Neuron (in vitro differentiated cells): Measurements from ENCODE around the gene BAMBI.

Experiments
- H2AFZ ChIP-seq: one replicate; pipeline ENCODE4 v1.6.1; 2013; ENCODE audit warnings: low read depth, mild to moderate bottlenecking, inconsistent platforms, low read length, moderate library complexity
- H3K27me3 ChIP-seq: one replicate; pipeline ENCODE4 v1.6.1; 2013; ENCODE audit warnings: low read length; ENCODE audit not compliant: insufficient read depth
- H3K36me3 ChIP-seq: one replicate; pipeline ENCODE4 v1.6.1; 2013; ENCODE audit warnings: low read length; ENCODE audit not compliant: insufficient read depth
- H3K4me1 ChIP-seq: one replicate; pipeline ENCODE4 v1.6.1; 2013; ENCODE audit warnings: low read length; ENCODE audit not compliant: insufficient read depth
- H3K4me3 ChIP-seq: 2 replicates; pipeline ENCODE4 v1.5.1; 2013; ENCODE audit warnings: mild to moderate bottlenecking, low read length, moderate library complexity
- H3K9me3 ChIP-seq: one replicate; pipeline ENCODE4 v1.6.1; 2013; ENCODE audit warnings: low read length

BAMBI gene

DNA sequence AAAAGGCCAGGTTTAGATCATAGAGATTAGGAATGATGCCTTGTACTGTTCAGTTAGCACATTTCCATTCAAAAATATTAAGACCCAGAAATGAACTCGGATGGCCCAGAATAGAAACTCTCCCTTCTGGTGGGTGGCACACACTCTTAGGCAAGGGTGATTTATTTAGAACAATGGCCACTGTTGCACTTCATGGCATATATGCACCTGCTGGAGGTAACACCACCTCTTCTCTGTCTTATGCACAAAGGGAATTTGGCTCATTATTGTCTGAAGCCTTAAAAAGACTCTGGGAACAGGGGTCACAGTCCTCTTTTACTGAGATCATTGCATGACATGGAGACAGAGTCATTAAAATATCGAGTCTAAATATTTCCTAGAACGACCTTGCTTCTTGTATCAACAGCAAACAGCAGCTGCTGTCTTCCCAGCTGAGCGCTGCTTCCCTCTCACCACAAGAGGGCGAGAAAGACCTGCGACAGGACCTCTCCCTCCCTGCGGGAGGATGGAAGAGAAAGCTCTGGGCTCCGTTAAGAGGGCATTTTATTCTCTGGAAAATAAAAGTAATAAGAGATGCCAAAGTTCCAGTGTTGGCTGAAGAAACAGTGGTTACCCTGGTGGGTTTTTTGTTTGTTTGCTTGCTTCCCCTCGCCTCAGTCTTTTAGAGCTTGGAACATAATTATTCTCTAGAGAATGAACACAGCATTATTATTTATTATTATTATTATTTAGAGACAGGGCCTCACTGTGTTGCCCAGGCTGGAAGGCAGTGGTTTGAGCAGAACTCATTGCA, 13.5 kb upstream of the BAMBI start:
- Histone ChIP-seq H3K36me3 (no peaks in the 10 kb centered on the region), H3K4me1 (peaks cover 7% of the 10 kb centered on the region), H3K4me3 (no peak overlapping the region), H3K9me3 (no peaks in the 10 kb centered on the region), H2AFZ (no peak overlapping the region), H3K27me3 (peaks cover 30% of the 10 kb centered on the region)

DNA sequence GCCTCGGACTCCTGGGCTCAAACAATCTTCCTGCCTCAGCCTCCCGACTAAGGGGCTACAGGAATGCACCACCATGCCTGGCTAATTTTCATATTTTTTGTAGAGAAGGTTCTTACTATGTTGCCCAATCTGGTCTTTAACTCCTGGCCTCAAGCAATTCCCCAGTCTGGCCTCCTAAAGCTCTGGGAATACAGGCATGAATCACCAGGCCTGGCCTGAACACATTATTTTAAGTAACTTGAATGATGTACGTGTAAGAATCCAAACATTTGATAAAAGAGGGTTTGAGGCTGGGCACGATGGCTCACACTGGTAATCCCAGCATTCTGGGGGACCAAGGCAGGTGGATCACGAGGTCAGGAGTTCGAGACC, 13.0 kb upstream of the BAMBI start:
- H3K27me3 ChIP-seq = peaks cover 36% of the 10 kb centered on the region
- peaks cover 12% of the 10 kb centered on the region for H3K4me1 ChIP-seq
- no peaks in the 10 kb centered on the region for H3K36me3 ChIP-seq
- no peaks in the 10 kb centered on the region for H3K9me3 ChIP-seq
- H3K4me3 ChIP-seq = no peak overlapping the region
- H2AFZ ChIP-seq = no peak overlapping the region

DNA sequence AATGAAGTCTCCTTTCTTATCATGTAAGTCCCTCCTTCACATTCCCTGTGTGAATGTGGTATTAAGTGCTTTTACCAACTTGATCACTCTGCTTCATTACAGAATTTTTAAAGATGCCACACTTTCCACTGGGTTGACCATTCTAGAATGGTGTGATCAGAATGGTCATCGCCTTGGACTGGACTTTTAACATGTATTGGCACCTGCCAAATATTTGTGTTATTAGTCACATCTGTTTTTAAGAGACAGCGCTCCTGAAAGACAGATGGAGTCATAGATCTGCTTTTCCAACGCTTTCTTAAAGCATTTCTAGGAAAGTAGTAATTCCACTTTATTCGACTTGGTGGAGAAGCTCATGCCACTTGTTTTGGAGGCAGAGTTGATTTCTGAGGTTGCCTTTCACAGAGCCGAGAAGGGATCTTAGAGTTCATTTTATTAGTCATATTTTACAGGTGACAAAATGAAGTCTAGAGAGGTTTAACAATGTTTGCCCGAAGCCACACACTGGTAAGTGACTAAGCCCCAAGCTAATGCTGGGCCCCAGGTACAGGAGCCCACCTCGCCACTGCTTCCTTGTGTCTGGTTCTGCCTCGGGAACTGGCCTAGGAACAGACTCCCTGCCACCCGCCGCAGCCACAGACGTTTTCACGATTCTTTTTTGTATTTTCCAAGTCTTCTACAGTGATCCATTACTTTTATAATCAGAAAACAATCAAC, 10.4 kb upstream of the BAMBI start:
- peaks cover 12% of the 10 kb centered on the region for H3K4me1 ChIP-seq
- peaks cover 2% of the 10 kb centered on the region for H3K9me3 ChIP-seq
- H3K36me3 ChIP-seq = no peaks in the 10 kb centered on the region
- peaks cover 56% of the 10 kb centered on the region for H3K27me3 ChIP-seq
- H3K4me3 ChIP-seq = no peak overlapping the region
- no peak overlapping the region for H2AFZ ChIP-seq

DNA sequence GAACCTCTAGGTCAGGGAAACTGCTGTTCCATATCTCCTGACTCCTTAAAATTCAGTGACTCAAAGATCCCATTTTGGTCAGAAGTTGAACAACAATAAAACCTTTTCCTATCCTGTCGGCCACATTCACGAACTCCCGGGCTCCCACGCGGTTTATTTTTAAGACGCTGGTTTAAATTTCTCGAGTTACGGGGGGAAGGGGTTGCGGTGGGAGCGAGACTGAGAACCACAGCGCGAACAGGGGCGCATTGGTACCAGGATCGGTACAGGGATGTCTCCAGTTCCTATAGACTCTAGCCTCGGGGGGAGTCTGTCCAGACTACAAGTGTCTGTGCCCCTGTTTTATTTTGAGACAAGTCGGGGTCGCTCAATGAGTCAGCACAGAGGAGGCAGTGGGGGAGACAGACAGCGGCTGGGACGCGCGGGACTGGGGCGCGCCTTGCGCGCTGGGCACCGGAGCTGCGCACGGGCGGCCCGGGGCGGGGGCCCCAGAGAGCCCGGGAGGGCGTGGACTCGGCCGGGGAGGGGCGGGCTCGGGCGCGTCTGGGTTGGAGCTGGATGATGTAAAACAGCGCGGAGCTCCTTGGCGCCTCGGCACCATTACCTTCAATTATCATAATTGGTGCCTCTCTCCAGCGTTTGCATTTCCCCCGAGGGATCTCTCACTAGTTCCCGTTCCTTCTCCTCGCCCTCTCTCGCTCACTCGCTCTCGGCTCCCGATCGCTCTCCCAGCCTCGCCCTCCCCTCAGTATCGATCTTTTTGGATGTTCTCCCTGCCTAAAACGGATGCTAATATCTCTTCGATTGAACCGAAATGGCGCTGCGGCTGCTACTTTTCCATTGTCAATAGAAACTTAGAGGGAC, 8.7 kb upstream of the BAMBI start:
- H3K27me3 ChIP-seq = peaks cover 66% of the 10 kb centered on the region

DNA sequence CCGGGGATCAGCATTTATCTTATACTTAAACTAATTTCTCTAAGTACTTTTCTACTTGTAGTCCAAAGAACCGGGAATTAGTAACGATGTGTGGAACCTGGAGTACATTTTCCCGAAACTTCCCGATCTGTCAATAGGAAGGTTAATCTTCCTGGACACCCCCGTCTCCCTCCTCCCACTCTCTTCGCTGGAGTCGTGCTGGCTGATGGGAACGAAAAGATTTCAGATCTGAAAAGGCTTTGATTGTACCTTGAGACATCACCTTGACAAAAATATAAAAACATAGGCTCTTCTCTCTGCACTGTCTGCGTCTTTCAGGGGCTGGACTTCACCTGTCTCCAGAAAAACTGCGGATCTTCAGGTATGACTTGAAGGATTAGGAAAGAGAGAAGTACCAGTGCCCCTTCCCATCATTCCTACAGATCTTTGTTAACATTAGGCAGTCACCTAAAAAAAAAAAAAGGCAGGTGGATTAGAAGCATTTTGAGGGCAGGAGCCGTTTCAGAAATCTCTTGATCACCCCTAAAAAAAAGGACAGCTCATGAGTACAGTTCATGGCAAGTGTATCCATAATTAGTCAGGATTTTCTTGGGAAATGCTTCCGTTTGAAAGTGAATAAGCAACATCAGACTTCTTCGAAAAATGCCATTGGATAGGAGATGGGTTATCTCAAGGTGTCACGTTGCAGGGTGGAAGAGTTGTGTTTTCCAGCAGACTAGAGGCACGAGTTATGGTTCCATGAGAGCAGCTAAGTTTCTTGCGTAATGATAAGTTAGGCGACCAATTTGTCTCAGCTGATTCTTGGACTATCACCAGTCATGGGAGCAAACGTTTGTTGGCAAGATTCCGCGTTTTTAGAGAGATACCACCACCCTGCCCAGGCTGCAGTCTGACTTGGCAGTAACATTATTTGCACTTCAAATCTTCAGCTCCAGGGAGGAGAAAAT, 7.8 kb upstream of the BAMBI start:
- peaks cover 2% of the 10 kb centered on the region for H3K9me3 ChIP-seq
- H3K4me1 ChIP-seq = peaks cover 12% of the 10 kb centered on the region
- H3K36me3 ChIP-seq = no peaks in the 10 kb centered on the region
- peaks cover 69% of the 10 kb centered on the region for H3K27me3 ChIP-seq
- no peak overlapping the region for H2AFZ ChIP-seq
- H3K4me3 ChIP-seq = peak overlapping the region; percentile 39

More for the DNA sequence above, 8.7 kb upstream of the BAMBI start:
- no peaks in the 10 kb centered on the region for H3K36me3 ChIP-seq
- H3K4me1 ChIP-seq = peaks cover 12% of the 10 kb centered on the region
- H3K4me3 ChIP-seq = peak overlapping the region; percentile 39
- H2AFZ ChIP-seq = no peak overlapping the region
- H3K9me3 ChIP-seq = peaks cover 2% of the 10 kb centered on the region

DNA sequence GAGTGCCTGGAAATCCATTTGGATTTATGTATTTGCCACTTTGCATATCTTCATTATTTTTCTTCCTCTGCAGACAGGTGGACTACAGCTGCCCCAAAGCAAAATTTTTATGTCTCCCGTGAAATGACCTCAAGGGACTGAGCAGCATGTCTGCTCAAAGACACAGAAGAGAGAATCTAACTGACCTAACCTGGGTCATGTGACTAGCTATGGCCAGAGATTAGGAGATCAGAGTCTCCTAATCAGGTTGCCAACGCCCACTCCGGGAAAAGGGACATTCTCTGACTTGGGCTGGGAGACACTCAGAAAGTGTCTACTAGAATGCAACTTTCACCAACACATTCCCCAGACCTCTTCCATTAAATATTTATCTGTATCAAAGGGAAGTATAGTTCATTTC, 2.5 kb upstream of the BAMBI start:
- H3K4me1 ChIP-seq = peaks cover 21% of the 10 kb centered on the region
- no peak overlapping the region for H3K4me3 ChIP-seq
- H3K36me3 ChIP-seq = no peaks in the 10 kb centered on the region
- no peak overlapping the region for H2AFZ ChIP-seq
- H3K9me3 ChIP-seq = peaks cover under 1% of the 10 kb centered on the region
- H3K27me3 ChIP-seq = peaks cover 54% of the 10 kb centered on the region

DNA sequence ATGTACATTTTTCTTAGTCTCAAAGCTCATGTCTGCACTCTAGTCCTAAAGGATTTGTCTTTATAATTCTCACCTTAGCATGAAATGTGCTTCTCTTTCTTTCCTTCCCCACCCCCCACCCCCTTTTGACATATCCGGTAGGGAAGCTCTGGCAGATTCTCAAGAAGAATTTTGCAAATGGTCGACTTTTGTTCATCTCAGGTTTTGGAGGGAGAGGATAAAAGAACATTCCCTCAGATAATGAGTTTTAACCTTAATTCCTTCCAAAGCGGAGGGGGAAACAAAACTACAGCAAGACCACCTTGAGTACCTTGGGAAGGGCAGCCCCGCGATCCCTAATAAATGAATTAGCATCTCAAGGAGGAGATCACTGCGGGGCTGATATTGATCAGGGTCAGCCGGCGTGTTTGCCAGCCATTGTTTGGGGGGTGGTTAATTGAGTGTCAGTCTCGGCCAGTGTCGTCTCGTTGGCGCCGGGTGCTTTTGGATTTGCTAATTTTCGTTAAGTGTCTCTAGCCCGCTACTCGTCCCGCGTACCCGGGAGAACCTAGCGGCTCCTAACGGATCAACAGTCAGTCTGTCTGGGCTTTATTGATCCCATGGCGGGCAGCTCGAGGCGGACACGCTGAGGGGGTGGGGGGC, 874 bp upstream of the BAMBI start:
- no peaks in the 10 kb centered on the region for H3K36me3 ChIP-seq

DNA sequence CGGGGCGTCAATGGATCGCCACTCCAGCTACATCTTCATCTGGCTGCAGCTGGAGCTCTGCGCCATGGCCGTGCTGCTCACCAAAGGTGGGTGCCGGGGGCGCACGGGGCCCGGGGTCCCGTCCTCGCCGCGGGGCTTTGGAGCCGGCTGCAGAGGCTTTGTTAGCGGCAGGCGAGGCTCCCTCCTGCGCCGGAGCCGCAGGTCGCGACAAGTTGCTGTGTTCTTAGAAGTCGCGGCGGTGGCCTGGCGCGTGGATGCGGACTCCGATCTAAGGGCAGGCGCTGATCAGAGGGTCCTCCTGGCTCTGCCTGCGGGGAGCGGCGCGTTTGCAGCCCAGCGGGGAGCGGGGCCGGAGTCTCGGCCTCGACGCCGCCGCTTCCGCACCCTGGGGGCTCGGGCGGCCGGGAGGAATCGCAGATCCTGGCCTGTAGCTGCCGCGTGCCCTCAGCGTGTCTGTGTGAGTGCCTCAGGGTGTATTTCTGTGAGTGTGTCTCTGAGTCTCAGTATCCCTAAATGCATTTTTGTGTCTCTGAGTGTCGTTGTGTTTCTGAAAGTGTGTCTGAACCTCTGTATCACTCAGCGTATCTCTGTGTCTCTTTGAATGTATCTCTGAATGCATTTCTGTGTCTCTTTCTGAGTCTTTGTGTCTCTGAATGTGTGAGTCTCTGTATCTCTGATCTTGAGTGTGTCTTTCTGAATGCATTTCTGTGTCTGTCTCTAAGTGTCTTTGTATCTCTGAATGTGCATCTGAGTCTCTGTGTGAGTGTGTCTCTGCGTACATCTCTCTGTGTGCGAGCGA, 766 bp downstream of the BAMBI start:
- H2AFZ ChIP-seq = peak overlapping the region; percentile 88
- peaks cover 28% of the 10 kb centered on the region for H3K4me1 ChIP-seq
- H3K36me3 ChIP-seq = no peaks in the 10 kb centered on the region
- peaks cover 34% of the 10 kb centered on the region for H3K27me3 ChIP-seq
- H3K4me3 ChIP-seq = peak overlapping the region; percentile 58
- H3K9me3 ChIP-seq = no peaks in the 10 kb centered on the region

More for the DNA sequence above, 874 bp upstream of the BAMBI start:
- H3K4me1 ChIP-seq = peaks cover 28% of the 10 kb centered on the region
- H2AFZ ChIP-seq = peak overlapping the region; percentile 85
- peak overlapping the region; percentile 38 for H3K4me3 ChIP-seq
- no peaks in the 10 kb centered on the region for H3K9me3 ChIP-seq
- peaks cover 44% of the 10 kb centered on the region for H3K27me3 ChIP-seq

DNA sequence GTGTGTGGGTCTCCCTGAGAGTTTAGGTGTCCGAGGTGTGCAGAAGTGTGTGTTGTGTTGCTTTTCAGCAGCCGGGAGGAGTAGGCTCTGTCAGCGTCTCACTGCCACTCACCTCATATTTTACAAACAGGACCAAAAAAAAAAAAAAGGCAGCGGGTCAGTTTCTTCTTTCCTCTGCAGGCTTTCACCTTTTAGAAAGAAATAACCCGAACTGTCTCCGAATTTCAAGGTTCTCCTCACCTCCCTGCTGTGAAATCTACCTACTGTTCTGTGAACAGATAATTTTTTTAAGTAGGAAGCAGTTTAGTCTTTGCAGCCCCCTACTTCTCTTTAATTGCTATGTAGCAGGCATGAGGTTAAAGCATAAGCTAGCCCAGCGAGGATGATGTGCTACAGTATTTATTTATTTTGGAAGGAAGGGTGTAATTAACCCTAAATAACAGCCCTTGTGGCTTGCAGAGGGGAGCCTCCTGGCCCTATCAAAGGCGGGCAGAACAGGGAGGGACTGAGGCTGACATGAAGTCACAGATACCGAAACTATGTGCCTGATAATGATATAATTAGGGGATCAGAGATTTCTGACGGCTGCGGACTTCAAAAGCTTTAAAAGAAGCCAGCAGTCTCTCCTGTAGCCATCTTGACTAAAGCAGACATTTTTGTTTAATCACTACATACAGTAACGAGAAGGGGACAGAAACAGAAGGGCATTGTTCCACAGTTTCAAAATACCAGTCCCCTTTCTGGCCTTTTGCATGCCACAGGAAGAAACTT, 1.6 kb downstream of the BAMBI start:
- no peak overlapping the region for H2AFZ ChIP-seq
- H3K9me3 ChIP-seq = no peaks in the 10 kb centered on the region
- H3K27me3 ChIP-seq = peaks cover 30% of the 10 kb centered on the region
- H3K4me1 ChIP-seq = peaks cover 28% of the 10 kb centered on the region
- peak overlapping the region; percentile 58 for H3K4me3 ChIP-seq
- H3K36me3 ChIP-seq = no peaks in the 10 kb centered on the region

DNA sequence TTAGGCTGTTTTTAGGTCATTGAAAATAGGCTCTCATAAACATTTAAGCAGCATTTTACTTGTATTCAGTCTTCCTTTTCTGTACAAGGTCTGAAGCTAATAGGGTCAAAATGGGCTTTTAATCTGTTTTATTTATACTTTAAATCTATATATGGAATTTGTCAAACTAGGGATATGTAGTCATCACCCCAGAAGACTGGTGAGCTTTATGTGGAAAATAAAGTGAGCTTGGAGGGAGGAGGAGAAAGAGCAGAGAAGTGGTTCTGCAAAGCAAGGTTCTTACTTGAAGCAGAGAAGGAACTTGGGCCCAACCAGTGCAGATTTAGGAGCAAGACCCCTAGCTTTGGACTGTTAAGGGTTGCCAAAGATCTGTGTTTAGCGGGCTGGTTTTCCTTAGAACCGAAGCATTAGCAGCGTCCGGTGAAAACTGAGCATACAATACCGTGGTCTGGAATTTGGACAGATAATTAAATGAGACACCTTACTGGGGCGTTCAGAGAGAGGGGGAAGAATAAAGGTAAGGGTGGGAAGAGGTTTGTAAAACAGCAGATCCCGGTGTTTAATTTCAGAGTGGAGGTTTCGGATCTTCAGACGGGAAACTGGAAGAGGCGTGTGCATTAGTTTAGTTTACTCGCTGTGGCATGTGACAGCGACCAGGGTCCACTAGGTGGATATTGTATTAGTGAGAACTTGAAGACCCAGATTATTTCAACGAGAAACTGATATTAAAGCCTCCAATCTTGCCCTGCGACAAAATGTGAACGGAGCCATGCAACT, 2.4 kb downstream of the BAMBI start:
- Histone ChIP-seq H3K36me3 (no peaks in the 10 kb centered on the region), H3K27me3 (peaks cover 25% of the 10 kb centered on the region), H3K9me3 (no peaks in the 10 kb centered on the region), H3K4me3 (peak overlapping the region; percentile 58), H3K4me1 (peaks cover 28% of the 10 kb centered on the region), H2AFZ (no peak overlapping the region)
